Measurements from ENCODE around the gene PPP3CA. TPM values are rescaled to one million over a fixed set of nuclear protein-coding genes. Genes with fewer than 3 reads are reported as not detected.

The PPP3CA gene
- 20.5 and 29.1 TPM in 2 replicates for total RNA-seq

DNA sequence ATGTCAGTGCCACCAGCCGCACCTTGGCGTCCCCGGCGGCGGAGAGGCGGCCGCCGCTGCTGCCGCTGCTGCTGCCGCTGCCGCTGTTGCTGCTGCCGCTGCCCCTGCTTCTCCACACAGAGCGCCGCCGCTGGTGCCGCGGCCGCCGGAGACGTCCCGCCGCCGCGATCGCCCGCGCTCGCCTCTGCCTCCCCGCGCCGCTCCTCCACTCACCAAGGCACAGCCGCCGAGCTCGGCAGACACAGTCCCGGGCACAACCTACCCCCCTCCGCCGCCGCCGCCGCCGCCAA lies at the start of gene PPP3CA:
Gene PPP3CA (minus strand): TSS at position 260 of the 290 bp plus-strand sequence.

